NCI-H2081 treated with DMSO at 0.1 percent for 48 hours (cell line): Measurements from ENCODE around the gene GGA1.
"Not testable (repeated sequence)": the region's sequence is repeated elsewhere in the genome, so short reads cannot be mapped to it uniquely, and the experiment has no call there.

Experiments used
- DNase-seq: peaks from one replicate; lab custom pipeline; 2025; lab: John Stamatoyannopoulos, UW

The GGA1 gene

DNA sequence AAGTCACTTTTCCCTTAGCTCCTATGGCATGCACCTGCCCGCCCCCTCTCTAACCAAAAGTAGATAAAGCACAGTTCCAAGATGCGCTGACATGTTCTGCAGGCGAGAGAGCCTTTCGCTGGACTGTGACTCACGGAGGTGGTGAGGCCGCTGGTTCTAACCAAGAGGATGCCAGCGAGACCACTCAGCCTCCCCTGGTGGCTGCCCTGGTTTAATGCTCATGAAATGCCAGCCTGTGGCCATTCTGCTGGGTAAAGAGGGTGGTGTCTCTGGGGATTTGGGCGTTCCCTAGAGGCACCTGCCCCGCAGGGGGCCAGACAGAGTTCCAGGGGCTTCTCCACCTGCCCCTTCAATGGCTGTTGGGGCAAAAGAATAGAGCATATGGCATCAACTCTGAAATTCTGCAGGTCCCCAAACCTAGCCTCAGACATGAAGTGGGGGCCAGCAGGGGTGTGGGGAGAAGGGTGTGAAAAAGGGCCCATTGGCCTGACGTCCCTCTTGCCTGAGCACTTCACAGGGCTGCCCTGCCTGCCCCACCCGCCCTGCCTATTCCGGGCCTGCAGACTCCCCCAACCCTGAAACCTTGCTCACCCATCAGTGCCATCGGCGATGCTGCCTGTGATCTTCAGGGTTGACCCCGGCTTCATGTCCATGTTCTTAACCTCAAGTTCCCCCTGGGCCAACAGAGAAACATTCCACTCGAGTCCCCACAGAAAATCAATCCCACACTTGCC, 37.2 kb upstream of the GGA1 start:
- no peak for DNase-seq

DNA sequence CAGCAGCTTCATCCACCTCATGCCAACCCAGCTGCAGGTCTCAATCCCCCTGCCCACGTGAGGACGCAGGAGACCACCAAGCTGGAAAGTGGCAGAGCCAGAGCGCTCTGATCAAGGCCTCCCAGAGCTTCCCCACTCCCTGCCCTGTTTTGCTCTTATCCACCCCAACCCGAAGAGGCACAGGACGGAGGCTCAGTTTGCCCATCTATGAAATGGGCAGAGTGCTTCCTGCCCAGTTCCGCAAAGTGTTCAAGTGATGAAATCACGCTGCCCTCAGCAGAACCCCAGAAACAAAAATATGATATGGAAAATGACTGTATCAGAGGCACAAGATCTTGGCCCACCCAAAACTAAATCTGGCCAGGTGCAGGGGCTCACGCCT, 36.7 kb upstream of the GGA1 start:
- DNase-seq: no peak

DNA sequence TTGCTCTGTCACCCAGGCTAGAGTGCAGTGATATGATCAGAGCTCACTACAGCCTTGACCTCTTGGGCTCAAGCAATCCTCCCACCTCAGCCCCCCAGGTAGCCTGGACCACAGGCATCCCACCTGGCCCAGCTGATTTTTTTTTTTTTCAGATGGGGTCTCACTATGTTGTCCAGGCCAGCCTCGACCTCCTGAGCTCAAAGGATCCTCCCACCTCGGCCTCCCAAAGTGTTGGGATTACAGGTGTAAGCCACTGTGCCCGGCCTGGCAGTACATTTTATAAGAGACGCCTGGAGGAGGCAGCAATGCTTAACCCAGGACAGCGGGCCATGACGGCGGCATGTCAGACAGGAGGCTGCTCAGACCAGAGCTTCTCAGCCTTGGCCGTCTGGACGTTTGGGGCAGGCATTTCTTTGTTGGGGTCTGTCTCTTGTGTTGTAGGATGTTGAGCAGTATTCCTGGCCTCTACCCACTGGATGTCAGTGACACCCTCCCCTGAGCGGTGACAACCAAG, 33.1 kb upstream of the GGA1 start:
- DNase-seq: no peak

DNA sequence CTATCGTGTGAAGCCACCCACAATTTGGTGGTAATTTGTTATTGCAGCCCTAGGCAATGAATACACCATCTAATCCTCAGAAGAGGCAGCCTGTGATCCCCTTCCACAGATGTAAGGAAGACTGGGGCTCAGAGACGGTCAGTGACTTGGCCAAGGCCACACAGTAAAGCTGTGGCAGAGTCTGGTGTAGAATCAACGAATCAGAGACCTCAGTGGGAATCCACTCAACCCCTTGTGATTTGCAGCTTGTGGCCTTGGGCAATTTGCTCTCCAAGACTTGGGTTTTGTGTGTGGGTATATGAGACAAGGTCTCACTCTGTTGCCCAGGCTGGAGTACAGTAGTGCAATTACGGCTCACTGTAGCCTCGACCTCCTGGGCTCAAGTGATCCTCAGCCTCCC, 30.6 kb upstream of the GGA1 start:
- no peak for DNase-seq

DNA sequence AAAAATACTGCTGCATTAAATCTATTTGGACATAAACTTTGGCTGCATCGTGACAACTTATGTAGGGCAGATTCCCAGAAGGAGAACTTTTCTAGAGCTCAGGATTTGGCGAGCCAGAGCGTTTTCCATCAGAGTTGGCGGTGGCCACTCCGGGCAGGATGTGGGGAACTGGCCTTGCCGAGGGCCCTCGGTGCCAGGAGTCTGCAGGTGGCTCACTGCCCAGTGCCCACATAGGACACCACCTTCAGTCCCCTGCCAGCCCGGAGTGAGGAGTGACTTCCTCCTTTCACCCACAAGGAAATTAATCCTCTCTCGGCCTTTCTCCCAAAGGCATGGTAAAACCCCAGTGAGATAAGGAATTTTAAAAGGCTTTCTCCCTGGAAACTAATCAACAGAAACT, 27.1 kb upstream of the GGA1 start:
- DNase-seq: no peak

DNA sequence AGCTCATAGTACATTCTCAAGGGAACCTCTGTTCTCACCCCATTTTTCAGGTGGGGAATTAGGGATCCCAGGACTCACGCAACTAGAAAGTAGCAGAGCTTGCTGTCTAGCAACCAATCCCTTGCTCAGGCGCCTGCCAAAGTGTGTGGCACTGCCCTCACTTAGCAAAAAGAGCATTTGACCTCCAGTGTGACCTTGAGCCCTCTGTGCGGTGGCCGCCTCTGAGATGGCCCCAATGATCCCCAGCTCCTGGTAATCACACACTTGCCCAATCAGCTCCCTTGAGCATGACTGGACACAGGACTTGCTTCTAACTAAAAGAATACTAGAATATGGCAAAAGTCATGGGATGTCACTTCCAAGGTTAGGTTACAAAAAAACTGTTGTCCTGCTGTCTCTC, 26.1 kb upstream of the GGA1 start:
- DNase-seq: no peak

DNA sequence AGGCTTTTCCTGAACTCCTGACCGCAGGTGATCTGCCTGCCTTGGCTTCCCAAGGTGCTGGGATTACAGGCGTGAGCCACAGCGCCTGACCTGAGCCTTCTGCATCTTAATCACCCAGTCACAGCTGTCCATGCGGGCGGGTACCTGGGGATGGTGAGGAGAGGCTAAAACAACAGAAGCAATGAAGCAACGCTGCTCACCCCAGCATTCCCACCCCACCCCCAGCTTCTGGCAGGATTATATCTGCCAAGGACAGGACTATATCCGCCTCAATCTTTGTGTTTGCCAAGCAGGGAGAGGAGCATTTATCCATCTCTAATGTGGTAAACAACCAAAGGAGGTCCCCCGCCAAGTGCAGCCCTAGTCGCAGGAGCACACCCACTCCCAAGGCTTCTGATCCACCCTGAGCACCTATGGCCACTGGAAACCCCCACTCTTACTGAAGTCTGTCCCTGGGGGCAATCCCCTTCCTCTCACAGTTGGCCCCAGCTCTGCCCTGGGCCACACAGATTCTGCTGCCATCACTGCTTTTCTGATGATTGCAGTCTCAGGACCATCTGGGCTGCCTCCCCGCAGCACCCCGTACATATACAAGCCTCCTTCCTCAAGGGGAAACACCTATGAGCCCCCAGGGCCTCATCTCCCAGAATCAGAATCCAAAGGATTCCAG, 20.0 kb upstream of the GGA1 start:
- no peak for DNase-seq

DNA sequence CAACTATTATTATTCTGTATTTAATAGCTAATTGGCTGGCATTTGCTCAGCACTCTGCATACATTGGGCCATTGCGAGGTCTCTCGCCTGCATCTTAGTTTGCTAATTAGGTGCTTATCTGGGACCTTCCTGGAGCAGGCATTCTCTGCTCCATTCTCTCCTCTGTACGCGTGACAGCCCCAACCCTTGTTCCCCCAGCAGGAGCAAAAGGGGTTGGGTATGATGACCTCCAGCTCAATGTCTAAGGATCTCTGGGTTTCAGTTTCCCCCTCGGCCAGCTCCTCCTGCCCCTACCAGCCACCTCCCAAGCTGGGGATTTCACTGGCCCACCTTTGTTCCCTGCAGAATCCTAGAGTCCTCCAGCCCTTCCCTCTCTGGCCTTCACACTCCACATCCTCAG, 19.0 kb upstream of the GGA1 start:
- no peak for DNase-seq

DNA sequence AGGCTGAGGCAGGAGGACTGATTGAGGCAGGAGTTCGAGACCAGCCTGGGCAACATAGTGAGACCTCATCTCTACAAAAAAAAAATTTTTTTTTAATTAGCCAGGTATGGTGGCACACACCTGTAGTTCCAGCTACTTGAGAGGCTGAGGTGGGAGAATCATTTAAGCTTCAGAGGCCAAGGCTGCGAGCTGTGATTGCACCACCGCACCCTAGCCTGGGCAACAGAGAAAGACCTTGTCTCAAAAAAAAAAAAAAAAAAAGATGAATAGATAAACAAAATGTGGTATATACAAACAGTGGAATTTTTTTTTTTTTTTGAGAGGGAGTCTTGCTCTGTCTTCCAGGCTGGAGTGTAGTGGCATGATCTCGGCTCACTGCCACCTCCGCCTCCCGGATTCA, 17.6 kb upstream of the GGA1 start:
- DNase-seq: not testable (repeated sequence)

DNA sequence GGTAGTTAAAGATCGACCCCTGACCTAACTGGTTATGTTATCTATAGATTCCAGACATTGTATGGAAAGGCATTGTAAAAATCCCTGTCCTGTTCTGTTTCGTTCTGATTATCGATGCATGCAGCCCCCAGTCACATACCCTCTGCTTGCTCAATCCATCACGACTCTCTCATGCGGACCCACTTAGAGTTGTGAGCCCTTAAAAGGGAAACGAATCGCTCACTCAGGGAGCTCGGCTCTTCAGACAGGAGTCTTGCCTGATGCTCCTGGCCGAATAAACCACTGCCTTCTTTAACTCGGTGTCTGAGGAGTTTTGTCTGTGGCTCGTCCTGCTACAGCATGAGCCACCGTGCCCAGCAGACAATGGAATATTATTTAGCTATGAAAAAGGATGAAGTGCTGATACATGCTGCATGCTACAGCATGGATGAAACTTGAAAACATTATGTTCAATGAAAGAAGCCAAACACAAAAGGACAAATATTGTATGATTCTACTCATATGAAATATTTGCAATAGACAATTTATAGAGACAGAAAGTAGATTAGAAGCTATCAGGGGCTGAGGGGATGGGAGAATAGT, 16.7 kb upstream of the GGA1 start:
- no peak for DNase-seq

DNA sequence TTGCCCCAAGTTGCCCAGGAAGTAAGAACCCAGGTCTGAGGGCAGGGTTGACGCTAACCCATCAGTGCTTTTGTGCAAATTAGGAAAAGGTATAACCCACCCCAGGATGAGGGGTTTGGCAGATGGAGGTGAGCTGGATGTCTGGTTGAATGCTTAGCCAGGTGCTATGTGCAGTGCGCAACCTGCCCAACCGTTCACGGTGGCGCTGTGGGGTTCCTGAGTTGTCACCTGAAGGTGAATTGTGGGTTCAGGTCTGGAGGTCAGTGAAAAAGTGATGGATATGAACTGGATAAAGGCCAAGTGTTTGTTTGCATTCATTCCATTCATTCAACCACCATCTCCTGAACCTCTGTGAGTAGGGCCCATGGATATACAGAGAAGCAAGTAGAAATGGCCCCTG, 14.4 kb upstream of the GGA1 start:
- DNase-seq: no peak

DNA sequence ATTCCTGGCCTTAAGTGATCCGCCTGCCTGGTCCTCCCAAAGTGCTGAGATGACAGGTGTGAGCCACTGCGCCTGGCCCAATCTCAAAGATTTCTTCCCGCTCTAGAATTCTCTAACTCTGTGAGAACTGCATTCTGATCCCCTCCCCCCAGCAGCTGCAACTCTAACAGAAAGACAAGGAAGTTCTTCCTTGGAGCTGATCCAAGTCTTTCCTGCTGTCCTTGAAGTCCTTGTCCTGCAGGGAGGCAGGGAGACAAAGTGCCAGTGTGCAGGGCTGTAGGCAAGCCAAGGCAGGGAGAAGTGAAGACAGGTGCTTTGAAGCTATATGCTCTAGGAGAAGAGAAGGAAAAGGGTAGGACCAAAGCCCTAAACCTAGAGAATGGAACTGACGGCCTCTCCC, 9.5 kb upstream of the GGA1 start:
- DNase-seq: no peak

DNA sequence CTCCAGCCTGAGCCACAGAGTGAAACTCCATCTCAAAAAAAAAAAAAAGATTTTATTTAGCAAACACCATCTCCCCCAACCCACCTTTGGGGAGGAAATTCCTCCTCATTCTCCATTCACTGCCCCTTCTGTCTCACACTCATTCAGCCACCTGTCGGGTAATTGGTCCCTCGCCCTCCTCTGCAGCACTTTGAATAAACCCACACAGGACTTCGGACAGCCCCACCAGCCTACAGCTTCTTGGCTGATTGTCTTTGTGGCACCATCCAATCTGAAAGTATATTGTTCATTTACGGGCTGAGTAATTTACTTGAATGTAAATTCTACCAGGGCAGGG, 7.5 kb upstream of the GGA1 start:
- no peak for DNase-seq

DNA sequence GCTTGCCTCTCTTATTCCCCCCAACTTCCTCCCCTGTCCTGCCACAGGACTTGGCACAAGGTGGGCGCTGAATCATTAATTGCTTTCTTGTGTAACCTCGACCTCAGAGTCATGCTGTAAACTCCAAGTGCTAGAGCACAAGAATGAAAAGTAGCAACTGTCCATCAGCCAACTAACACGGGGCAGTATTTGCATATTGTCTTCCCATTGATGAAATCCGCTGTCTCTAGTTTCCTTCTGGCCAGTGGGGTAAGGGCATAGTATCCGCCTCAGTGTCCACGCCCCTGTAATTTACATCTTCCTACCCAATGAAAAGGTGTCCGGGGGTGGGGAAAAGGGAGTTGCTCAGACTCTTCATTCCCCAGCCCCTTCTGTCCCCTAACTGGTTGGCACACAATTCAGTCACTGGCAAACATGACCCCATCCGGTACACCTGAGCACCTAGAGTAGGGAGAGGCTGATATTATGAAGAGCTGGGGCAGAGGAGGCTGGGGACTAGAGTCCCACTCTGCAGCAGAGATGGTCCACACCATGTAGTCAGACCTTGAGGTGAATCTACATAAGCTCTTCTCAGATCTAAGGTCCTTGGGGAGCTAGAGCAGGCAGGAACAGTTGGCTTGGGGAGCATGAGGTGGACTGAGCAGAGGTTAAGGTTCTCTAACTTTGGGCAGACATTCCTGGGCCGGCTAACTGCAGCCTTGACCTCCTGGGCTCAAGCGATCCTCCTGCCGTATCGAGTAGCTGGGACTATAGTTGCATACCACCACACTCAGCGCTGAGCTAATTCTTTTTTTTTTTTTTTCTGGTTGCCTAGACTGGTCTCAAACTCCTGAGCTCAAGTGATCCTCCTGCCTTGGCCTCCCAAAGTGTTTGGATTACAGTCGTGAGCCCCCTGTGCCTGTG, 6.8 kb upstream of the GGA1 start:
- no peak for DNase-seq

DNA sequence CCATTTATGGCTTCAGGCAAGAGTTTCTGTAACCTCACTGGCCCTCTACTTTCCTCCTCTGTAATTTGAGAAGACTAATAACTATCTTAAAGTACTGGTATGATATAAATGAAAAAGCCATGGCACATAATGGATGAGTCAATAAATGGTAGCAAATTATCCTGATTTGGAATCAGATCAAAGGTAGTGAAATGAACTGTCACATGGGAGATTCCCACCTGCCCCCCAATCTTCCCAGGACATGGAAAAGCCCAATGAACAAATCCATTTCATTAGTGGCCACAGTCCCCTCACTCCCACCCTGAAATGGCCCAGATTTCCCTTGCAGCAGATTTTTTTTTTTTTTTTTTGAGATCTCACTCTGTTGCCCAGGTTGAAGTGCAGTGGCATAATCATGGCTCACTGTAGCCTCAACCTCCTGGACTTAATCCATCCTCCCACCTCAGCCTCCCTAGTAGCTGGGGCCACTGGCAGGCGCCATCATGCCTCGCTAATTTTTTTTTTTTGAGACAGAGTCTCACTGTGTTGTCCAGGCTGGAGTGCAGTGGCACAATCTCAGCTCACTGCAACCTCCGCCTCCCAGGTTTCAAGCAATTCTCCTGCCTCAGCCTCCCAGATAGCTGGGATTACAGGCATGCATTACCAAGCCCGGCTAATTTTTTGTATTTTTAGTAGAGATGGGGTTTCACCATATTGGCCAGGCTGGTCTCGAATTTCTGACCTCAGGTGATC, 5.9 kb upstream of the GGA1 start:
- not testable (repeated sequence) for DNase-seq

DNA sequence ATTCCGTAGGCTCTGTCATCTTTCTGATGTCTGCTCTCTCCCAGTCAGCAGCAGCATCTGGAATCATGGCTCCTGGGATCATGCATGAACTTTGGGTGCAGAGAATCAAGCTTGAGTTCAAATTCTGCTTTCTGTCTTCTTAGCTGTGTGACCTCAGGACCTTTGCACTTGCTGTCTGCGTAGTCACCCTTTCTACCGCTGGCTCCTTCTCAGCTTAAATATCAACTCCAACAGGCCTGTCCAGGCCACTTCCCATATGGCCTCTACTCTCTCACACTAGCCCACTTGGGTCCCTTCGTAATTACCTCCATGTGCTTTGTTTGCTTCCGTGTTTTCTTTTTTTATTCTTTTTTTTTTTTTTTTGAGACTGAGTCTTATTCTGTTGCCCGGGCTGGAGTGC, 4.6 kb upstream of the GGA1 start:
- DNase-seq: no peak

DNA sequence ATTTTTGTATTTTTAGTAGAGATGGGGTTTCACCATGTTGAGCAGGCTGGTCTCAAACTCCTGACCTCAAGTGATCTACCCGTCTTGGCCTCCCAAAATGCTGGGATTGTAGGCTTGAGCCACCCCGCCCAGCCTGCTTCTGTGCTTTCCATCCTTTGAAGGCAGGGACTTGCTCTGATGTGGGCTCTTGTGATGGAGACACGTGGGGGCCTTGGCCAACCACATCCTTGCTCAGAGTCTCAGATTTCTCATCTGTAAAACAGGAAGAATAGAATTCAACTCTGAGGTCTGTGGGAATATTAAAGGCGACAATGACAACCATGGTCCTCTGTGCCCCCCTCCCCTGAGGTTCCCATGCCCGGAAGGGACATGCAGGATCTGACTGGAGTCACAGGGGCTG, 3.8 kb upstream of the GGA1 start:
- DNase-seq: no peak

DNA sequence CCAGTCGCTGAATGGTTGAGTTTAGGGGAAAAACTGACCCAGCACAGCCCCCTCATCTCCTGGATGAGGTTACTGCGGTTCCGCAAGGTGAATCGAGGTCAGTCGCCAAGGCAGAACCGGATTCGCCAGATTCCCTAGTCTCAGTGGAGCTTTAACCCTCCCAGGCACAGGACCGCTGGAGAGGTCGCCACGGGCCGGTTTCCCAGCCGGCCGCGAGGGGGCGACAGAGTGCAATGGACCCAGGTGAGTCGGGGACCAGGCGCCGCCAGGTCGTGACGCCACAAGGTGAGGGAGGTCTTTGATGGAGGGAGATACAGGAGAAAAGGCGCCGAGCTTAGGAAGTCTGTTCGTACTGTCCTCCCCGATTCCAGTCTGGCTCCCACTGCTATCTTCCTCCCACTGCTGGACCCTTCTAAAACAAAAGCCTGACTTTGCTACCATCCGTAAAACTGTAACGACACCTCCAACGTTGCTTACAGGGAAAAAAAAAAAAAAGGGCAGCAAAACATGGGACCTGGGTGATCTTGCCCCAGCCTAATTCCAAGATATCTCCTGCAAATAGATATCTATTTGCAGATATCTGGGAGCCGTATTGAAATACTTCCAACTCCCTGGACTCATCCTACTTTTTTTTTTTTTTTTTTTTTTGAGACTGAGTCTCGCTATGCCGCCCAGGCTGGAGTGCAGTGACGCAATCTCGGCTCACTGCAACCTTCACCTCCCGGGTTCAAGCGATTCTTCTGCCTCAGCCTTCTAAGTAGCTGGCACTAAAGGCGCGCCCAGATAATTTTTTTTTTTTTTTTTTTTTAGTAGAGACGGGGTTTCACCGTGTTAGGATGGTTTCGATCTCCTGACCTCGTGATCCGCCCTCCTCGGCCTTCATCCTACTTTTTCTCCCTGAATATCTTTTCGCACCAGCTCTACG, 1.4 kb upstream of the GGA1 start:
- DNase-seq: peak; percentile 38

DNA sequence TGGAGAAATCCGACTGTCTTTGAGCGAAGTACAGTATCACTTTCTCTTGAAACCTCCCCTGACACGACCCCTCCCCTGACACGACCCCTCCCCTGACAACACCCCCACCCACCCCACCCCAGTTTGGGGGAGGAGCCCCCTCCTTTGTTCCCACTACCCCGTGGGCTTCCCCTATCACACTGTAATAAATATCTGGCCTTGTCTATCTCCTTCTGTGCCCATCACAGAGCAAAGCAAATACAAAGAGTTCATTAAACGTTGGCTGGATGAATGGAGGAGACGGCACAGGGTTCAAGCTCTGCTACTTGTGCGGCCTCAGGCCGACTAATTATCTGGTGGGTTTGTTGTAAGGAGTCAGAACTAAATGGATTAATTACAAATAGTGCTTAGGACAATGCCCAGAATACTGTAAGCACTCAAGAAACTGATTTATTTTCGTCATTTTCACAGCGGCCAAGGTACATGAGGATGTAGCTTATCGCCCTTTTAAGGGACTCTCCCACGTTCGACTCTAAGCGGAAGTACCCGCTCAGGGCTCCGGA, 628 bp upstream of the GGA1 start:
- no peak for DNase-seq
